WTC11 (cell line): ENCODE data around the gene NFATC3. TPM values are rescaled to one million over a fixed set of nuclear protein-coding genes. Genes with fewer than 3 reads are reported as not detected.

ENCODE experiments used
- ATAC-seq: fragments of 200-7000 bp; cut with Tn5 transposase; 2 replicates; pipeline ENCODE4 v1.10.0; 2021; ENCODE audit warnings: mild to moderate bottlenecking, moderate library complexity
- CTCF ChIA-PET: fragments of 300-600 bp; sonication (Branson Sonifier 250); formaldehyde crosslinking; loops from one replicate; lab custom pipeline; 2021; ENCODE audit warnings: antibody characterized with exemption; lab: Charles Lee
- POLR2A ChIA-PET: fragments of 350-600 bp; sonication (Branson Sonifier 250); formaldehyde crosslinking; loops from one replicate; lab custom pipeline; 2021; ENCODE audit warnings: antibody characterized with exemption; lab: Charles Lee
- DNase-seq: peaks from one replicate; pipeline ENCODE4 v3.0.0; 2021; ENCODE audit warnings: low spot score
- H3K27ac Mint-ChIP-seq: 2 replicates; pipeline ENCODE4 v1.8.0; 2021; ENCODE audit warnings: mixed read lengths
- H3K27me3 Mint-ChIP-seq: 2 replicates; pipeline ENCODE4 v1.8.0; 2021; ENCODE audit warnings: low read depth, mild to moderate bottlenecking, moderate library complexity, mixed read lengths
- H3K36me3 Mint-ChIP-seq: 2 replicates; pipeline ENCODE4 v1.8.0; 2021; ENCODE audit warnings: mixed read lengths
- H3K4me1 Mint-ChIP-seq: 2 replicates; pipeline ENCODE4 v1.8.0; 2022; ENCODE audit warnings: mixed read lengths
- H3K4me3 Mint-ChIP-seq: 2 replicates; pipeline ENCODE4 v1.8.0; 2021; ENCODE audit warnings: mild to moderate bottlenecking, moderate library complexity, mixed read lengths
- H3K9me3 Mint-ChIP-seq: 2 replicates; pipeline ENCODE4 v1.8.0; 2021; ENCODE audit warnings: mixed read lengths
- GRHL2 ChIP-seq: fragments of 250-450 bp; sonication (Bioruptor Pico); IDR thresholded peaks from 2 replicates; pipeline ENCODE4 v1.8.0; 2022; ENCODE audit warnings: mild to moderate bottlenecking, moderate library complexity; ENCODE audit not compliant: insufficient replicate concordance, severe bottlenecking
- GTF2I ChIP-seq: fragments of 250-450 bp; sonication (Bioruptor Pico); conservative IDR thresholded peaks from 2 replicates; pipeline ENCODE4 v1.4.0; 2021; ENCODE audit warnings: mild to moderate bottlenecking
- IRF2 ChIP-seq: sonication (generic); formaldehyde crosslinking; IDR thresholded peaks from 2 replicates; pipeline ENCODE4 v1.8.0; 2022; ENCODE audit warnings: low read depth, missing genetic modification reagents, borderline replicate concordance
- JUN ChIP-seq: sonication (generic); formaldehyde crosslinking; IDR thresholded peaks from 2 replicates; pipeline ENCODE4 v1.8.0; 2023; ENCODE audit warnings: mild to moderate bottlenecking, missing genetic modification reagents
- NR1H2 ChIP-seq: sonication (generic); formaldehyde crosslinking; IDR thresholded peaks from 2 replicates; pipeline ENCODE4 v1.9.0; 2021; ENCODE audit warnings: mild to moderate bottlenecking, moderate library complexity, missing genetic modification reagents
- PRRX2 ChIP-seq: fragments of 250-450 bp; sonication (Bioruptor Pico); IDR thresholded peaks from 2 replicates; pipeline ENCODE4 v1.8.0; 2021; ENCODE audit warnings: mild to moderate bottlenecking
- RORB ChIP-seq: fragments of 250-450 bp; sonication (Bioruptor Pico); IDR thresholded peaks from 2 replicates; pipeline ENCODE4 v1.9.0; 2021; ENCODE audit warnings: mild to moderate bottlenecking
- TEAD1 ChIP-seq: sonication (generic); formaldehyde crosslinking; IDR thresholded peaks from 2 replicates; pipeline ENCODE4 v1.8.0; 2022; ENCODE audit warnings: mild to moderate bottlenecking, missing genetic modification reagents
- ZNF121 ChIP-seq: sonication (generic); formaldehyde crosslinking; IDR thresholded peaks from 2 replicates; pipeline ENCODE4 v1.8.0; 2023; ENCODE audit warnings: missing genetic modification reagents
- ZNF219 ChIP-seq: sonication (generic); formaldehyde crosslinking; IDR thresholded peaks from 2 replicates; pipeline ENCODE4 v1.8.0; 2023; ENCODE audit warnings: missing genetic modification reagents, mild to moderate bottlenecking, borderline replicate concordance
- ZNF317 ChIP-seq: sonication (generic); formaldehyde crosslinking; IDR thresholded peaks from 2 replicates; pipeline ENCODE4 v1.8.1; 2023; ENCODE audit warnings: low read depth, mild to moderate bottlenecking, moderate library complexity, missing genetic modification reagents, borderline replicate concordance
- ZNF416 ChIP-seq: fragments of 250-450 bp; sonication (Bioruptor Pico); IDR thresholded peaks from 2 replicates; pipeline ENCODE4 v1.9.0; 2021; ENCODE audit warnings: mild to moderate bottlenecking, inconsistent platforms
- total RNA-seq: library from RNA; stranded (reverse); gene quantifications from 3 replicates; pipeline ENCODE4 v1.2.3, GENCODE V29; 2021
- TF ChIP-seq, protein P1 (sequence below): sonication (generic); formaldehyde crosslinking; conservative IDR thresholded peaks from 2 replicates; pipeline ENCODE4 v1.8.1; 2023; ENCODE audit warnings: mild to moderate bottlenecking, low read depth, missing genetic modification reagents, moderate library complexity
- TF ChIP-seq, protein P2 (sequence below): fragments of 200-600 bp; IDR thresholded peaks from 2 replicates; pipeline ENCODE4 v1.8.0; 2022; ENCODE audit warnings: antibody characterized with exemption
- TF ChIP-seq, protein P3 (sequence below): sonication (generic); formaldehyde crosslinking; IDR thresholded peaks from 2 replicates; pipeline ENCODE4 v1.8.1; 2023; ENCODE audit warnings: mild to moderate bottlenecking, missing genetic modification reagents, borderline replicate concordance
- TF ChIP-seq, protein P4 (sequence below): sonication (generic); formaldehyde crosslinking; IDR thresholded peaks from 2 replicates; pipeline ENCODE4 v1.8.0; 2022; ENCODE audit warnings: mild to moderate bottlenecking, missing genetic modification reagents
- TF ChIP-seq, protein P5 (sequence below): fragments of 250-450 bp; sonication (Bioruptor Pico); IDR thresholded peaks from 2 replicates; pipeline ENCODE4 v1.9.0; 2021; ENCODE audit warnings: moderate library complexity, mild to moderate bottlenecking, inconsistent platforms, borderline replicate concordance
- TF ChIP-seq, protein P6 (sequence below): sonication (generic); formaldehyde crosslinking; IDR thresholded peaks from 2 replicates; pipeline ENCODE4 v1.8.0; 2023; ENCODE audit warnings: missing genetic modification reagents
- TF ChIP-seq, protein P7 (sequence below): sonication (generic); formaldehyde crosslinking; IDR thresholded peaks from 2 replicates; pipeline ENCODE4 v1.8.0; 2022; ENCODE audit warnings: mild to moderate bottlenecking, missing genetic modification reagents

The NFATC3 gene
- total RNA-seq, 1 experiment from 2014 or later, result 34.6 TPM

DNA sequence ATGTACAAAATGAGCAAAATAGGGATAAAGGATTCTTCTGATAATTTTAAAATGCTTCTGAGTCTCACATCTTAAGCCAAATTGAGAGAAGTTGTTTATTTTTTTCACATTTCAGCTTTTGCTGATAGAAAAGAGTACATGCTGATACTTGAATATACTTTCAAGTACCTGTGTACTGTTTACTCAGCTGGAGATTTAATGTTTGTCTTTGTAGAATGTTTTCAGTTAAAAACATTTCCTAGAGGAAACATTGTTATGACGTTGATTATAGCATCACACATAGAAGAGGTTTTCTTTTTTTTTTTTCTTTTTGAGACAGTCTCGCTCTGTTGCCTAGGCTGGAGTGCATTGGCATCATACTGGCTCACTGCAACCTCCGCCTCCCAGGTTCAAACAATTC lies 131.1 kb downstream of the NFATC3 start (continued):
- TF ChIP-seq, protein P1, sequence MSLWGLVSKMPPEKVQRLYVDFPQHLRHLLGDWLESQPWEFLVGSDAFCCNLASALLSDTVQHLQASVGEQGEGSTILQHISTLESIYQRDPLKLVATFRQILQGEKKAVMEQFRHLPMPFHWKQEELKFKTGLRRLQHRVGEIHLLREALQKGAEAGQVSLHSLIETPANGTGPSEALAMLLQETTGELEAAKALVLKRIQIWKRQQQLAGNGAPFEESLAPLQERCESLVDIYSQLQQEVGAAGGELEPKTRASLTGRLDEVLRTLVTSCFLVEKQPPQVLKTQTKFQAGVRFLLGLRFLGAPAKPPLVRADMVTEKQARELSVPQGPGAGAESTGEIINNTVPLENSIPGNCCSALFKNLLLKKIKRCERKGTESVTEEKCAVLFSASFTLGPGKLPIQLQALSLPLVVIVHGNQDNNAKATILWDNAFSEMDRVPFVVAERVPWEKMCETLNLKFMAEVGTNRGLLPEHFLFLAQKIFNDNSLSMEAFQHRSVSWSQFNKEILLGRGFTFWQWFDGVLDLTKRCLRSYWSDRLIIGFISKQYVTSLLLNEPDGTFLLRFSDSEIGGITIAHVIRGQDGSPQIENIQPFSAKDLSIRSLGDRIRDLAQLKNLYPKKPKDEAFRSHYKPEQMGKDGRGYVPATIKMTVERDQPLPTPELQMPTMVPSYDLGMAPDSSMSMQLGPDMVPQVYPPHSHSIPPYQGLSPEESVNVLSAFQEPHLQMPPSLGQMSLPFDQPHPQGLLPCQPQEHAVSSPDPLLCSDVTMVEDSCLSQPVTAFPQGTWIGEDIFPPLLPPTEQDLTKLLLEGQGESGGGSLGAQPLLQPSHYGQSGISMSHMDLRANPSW (CRISPR knock-in tag), result no peak
- TF ChIP-seq ZNF121 (CRISPR knock-in tag) (no peak), RORB (CRISPR knock-in tag) (no peak), JUN (no peak), ZNF416 (CRISPR knock-in tag) (no peak), GTF2I (CRISPR knock-in tag) (no peak), ZNF219 (CRISPR knock-in tag) (no peak)
- TF ChIP-seq, protein P2, sequence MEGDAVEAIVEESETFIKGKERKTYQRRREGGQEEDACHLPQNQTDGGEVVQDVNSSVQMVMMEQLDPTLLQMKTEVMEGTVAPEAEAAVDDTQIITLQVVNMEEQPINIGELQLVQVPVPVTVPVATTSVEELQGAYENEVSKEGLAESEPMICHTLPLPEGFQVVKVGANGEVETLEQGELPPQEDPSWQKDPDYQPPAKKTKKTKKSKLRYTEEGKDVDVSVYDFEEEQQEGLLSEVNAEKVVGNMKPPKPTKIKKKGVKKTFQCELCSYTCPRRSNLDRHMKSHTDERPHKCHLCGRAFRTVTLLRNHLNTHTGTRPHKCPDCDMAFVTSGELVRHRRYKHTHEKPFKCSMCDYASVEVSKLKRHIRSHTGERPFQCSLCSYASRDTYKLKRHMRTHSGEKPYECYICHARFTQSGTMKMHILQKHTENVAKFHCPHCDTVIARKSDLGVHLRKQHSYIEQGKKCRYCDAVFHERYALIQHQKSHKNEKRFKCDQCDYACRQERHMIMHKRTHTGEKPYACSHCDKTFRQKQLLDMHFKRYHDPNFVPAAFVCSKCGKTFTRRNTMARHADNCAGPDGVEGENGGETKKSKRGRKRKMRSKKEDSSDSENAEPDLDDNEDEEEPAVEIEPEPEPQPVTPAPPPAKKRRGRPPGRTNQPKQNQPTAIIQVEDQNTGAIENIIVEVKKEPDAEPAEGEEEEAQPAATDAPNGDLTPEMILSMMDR, result no peak
- TF ChIP-seq, protein P3, sequence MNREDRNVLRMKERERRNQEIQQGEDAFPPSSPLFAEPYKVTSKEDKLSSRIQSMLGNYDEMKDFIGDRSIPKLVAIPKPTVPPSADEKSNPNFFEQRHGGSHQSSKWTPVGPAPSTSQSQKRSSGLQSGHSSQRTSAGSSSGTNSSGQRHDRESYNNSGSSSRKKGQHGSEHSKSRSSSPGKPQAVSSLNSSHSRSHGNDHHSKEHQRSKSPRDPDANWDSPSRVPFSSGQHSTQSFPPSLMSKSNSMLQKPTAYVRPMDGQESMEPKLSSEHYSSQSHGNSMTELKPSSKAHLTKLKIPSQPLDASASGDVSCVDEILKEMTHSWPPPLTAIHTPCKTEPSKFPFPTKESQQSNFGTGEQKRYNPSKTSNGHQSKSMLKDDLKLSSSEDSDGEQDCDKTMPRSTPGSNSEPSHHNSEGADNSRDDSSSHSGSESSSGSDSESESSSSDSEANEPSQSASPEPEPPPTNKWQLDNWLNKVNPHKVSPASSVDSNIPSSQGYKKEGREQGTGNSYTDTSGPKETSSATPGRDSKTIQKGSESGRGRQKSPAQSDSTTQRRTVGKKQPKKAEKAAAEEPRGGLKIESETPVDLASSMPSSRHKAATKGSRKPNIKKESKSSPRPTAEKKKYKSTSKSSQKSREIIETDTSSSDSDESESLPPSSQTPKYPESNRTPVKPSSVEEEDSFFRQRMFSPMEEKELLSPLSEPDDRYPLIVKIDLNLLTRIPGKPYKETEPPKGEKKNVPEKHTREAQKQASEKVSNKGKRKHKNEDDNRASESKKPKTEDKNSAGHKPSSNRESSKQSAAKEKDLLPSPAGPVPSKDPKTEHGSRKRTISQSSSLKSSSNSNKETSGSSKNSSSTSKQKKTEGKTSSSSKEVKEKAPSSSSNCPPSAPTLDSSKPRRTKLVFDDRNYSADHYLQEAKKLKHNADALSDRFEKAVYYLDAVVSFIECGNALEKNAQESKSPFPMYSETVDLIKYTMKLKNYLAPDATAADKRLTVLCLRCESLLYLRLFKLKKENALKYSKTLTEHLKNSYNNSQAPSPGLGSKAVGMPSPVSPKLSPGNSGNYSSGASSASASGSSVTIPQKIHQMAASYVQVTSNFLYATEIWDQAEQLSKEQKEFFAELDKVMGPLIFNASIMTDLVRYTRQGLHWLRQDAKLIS (CRISPR knock-in tag), result no peak

DNA sequence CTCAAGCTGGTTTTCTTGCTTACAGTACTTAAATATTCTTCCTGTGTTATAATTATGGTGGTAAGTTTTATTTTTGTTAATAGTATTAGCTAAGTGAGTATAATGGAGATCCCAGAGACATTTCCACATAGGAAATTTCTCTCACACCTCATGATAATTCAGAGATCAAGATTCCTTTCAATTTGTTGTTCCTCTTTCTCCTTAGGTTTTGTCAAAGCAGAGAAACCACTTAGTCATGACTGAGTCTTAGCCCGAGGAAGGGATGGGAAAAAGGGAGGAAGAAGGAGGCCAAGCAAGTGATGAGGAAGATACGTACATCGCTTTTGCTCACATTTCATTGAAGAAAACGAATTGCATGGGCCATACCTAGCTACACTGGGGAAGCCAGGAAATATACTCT lies 132.3 kb downstream of the NFATC3 start:
- CTCF ChIA-PET, result interaction anchor here (0.6 to 1.6 kb wide), 4 partner anchors 11 to 511 kb away, joined by 3 to 8 read pairs (median 6); partner anchors contain the start of gene SLC7A6
- Mint-ChIP-seq H3K9me3 (no peaks in the 10 kb centered on the region), H3K36me3 (no peaks in the 10 kb centered on the region), H3K4me1 (peaks cover 14% of the 10 kb centered on the region), H3K27ac (peak overlapping the region; percentile 82), H3K4me3 (no peak overlapping the region), H3K27me3 (no peaks in the 10 kb centered on the region)
- POLR2A ChIA-PET, result interaction anchor here (0.6 to 1.2 kb wide), 7 partner anchors 19 to 282 kb away, joined by 3 to 6 read pairs (median 4); partner anchors contain the start of gene ESRP2
- DNase-seq (no peak), ATAC-seq (no peak)
- no peak for TF ChIP-seq NR1H2
- TF ChIP-seq ZNF317 (CRISPR knock-in tag), result no peak
- TF ChIP-seq GRHL2 (CRISPR knock-in tag), result no peak
- TF ChIP-seq, protein P4, sequence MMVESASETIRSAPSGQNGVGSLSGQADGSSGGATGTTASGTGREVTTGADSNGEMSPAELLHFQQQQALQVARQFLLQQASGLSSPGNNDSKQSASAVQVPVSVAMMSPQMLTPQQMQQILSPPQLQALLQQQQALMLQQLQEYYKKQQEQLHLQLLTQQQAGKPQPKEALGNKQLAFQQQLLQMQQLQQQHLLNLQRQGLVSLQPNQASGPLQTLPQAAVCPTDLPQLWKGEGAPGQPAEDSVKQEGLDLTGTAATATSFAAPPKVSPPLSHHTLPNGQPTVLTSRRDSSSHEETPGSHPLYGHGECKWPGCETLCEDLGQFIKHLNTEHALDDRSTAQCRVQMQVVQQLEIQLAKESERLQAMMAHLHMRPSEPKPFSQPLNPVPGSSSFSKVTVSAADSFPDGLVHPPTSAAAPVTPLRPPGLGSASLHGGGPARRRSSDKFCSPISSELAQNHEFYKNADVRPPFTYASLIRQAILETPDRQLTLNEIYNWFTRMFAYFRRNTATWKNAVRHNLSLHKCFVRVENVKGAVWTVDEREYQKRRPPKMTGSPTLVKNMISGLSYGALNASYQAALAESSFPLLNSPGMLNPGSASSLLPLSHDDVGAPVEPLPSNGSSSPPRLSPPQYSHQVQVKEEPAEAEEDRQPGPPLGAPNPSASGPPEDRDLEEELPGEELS (CRISPR knock-in tag), result no peak
- TF ChIP-seq IRF2 (CRISPR knock-in tag), result no peak
- no peak for TF ChIP-seq PRRX2 (CRISPR knock-in tag)
- no peak for TF ChIP-seq TEAD1 (CRISPR knock-in tag)
- TF ChIP-seq RORB (CRISPR knock-in tag), result no peak
- TF ChIP-seq, protein P5, sequence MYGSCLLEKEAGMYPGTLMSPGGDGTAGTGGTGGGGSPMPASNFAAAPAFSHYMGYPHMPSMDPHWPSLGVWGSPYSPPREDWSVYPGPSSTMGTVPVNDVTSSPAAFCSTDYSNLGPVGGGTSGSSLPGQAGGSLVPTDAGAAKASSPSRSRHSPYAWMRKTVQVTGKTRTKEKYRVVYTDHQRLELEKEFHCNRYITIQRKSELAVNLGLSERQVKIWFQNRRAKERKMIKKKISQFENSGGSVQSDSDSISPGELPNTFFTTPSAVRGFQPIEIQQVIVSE, result no peak
- TF ChIP-seq, protein P3 (CRISPR knock-in tag), result no peak
- TF ChIP-seq, protein P6, sequence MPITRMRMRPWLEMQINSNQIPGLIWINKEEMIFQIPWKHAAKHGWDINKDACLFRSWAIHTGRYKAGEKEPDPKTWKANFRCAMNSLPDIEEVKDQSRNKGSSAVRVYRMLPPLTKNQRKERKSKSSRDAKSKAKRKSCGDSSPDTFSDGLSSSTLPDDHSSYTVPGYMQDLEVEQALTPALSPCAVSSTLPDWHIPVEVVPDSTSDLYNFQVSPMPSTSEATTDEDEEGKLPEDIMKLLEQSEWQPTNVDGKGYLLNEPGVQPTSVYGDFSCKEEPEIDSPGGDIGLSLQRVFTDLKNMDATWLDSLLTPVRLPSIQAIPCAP (CRISPR knock-in tag), result no peak
- TF ChIP-seq, protein P7, sequence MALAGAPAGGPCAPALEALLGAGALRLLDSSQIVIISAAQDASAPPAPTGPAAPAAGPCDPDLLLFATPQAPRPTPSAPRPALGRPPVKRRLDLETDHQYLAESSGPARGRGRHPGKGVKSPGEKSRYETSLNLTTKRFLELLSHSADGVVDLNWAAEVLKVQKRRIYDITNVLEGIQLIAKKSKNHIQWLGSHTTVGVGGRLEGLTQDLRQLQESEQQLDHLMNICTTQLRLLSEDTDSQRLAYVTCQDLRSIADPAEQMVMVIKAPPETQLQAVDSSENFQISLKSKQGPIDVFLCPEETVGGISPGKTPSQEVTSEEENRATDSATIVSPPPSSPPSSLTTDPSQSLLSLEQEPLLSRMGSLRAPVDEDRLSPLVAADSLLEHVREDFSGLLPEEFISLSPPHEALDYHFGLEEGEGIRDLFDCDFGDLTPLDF (CRISPR knock-in tag), result no peak
